Middle frontal gyrus (tissue), 1 donor: ENCODE data around the gene PPIF.

Experiments
- DNase-seq: peaks from one replicate; pipeline ENCODE4 v3.0.0-alpha.2; 2015; ENCODE audit warnings: low spot score; ENCODE audit errors: extremely low spot score

Gene PPIF

DNA sequence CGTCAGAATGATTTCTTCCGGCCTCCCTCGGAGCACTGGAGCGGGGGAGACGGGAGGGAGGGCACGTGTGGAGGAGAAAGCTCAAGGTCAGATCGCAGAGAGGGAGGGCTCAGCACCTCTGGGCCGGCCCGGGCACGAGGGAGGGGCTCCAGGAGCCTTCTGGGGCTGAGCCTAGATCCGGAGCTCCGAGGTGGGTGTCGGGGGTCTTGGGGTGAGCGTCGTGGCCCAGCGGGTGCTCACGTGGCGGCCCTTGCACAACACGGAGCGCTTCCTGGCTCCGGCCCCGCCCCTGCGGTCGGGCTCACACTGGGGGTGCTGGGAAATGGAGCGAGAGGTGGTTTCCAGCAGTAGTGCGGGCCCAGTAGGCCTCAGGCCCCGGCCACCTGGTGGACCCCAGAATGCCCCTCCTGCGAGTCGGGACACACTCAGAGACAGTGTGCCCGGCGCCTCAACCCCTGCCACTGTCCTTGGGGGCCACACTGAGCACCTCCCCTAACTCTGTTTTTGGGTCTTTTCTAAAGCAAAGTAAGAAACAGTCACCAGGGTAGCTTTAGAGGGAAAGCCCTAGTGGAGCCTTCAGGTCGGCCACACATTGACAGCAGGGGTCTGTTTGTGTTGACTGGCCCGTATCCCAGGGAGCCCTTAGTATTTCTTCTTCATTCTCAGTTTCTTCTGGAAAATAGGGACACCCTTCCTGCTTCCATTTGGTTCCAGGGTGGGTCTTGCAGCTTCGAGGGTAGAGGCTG is 798 bp downstream of the PPIF start:
- no peak for DNase-seq

GRCh38 chr10:79348640-79348988 is 1.3 kb downstream of the PPIF start:
- no peak for DNase-seq

GRCh38 chr10:79349072-79349491 is 1.8 kb downstream of the PPIF start:
- DNase-seq: no peak

- no peak for DNase-seq
Measured at GRCh38 chr10:79349766-79350406, 2.6 kb downstream of the PPIF start.

GRCh38 chr10:79350407-79351154 is 3.3 kb downstream of the PPIF start:
- DNase-seq: no peak

GRCh38 chr10:79351332-79351731 is 4.1 kb downstream of the PPIF start:
- DNase-seq: no peak

- DNase-seq: no peak
Measured at GRCh38 chr10:79352035-79352877, 5.0 kb downstream of the PPIF start.

GRCh38 chr10:79353000-79353406 is 5.7 kb downstream of the PPIF start:
- no peak for DNase-seq

- no peak for DNase-seq
Measured at GRCh38 chr10:79353726-79354125, 6.5 kb downstream of the PPIF start.

- no peak for DNase-seq
Measured at GRCh38 chr10:79354141-79354540, 6.9 kb downstream of the PPIF start.

- no peak for DNase-seq
Measured at GRCh38 chr10:79354615-79355014, 7.3 kb downstream of the PPIF start.

GRCh38 chr10:79355420-79356017 is 8.2 kb downstream of the PPIF start:
- no peak for DNase-seq

GRCh38 chr10:79356104-79356503 is 8.8 kb downstream of the PPIF start:
- DNase-seq: no peak

DNA sequence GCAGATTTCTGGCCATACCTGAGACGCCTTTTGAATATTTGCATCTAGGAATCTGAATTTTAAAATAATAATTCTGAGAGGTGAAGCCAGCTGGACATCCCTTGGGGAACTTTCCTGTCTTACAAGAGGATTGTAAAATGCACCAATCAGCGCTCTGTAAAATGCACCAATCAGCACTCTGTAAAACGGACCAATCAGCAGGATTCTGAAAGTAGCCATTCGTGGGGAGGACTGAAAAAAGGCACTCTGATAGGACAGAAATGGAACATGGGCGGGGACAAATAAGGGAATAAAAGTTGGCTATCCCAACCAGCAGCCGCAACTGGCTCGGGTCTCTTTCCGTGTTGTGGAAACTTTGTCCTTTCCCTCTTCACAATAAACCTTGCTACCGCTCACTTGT is 9.9 kb downstream of the PPIF start:
- DNase-seq: no peak

- DNase-seq: no peak
Measured at GRCh38 chr10:79358811-79359210, 11.5 kb downstream of the PPIF start.

DNA sequence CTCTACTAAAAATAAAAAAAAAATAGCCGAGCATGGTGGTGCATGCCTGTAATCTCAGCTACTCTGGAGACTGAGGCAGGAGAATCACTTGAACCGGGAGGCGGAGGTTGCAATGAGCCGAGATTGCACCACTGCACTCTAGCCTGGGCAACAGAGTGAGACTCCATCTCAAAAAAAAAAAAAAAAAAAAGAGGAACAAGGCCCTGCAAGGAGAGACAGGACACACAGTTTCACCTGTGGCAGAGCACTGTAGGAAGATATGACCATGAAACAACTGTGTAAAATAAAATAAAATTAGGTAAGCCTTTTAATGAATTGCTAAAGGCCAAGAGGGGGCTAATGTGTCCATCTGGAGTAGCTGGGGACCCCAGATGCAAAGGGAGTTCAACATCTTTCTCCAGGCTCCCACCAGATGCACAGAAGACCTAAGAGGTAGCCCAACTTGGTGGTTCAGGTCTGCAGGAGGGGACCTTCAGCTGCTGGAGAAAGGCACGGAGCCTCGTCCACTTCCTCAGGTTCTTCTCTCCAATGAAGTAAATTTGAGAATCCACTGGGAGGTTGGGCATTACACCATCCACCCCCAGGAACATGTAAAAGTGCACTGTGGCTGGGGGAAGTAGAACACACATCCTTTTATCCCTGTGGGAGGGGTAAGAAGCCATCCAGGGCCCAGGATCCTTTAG is 12.7 kb downstream of the PPIF start:
- DNase-seq: no peak

GRCh38 chr10:79360499-79361342 is 13.5 kb downstream of the PPIF start:
- DNase-seq: no peak

DNA sequence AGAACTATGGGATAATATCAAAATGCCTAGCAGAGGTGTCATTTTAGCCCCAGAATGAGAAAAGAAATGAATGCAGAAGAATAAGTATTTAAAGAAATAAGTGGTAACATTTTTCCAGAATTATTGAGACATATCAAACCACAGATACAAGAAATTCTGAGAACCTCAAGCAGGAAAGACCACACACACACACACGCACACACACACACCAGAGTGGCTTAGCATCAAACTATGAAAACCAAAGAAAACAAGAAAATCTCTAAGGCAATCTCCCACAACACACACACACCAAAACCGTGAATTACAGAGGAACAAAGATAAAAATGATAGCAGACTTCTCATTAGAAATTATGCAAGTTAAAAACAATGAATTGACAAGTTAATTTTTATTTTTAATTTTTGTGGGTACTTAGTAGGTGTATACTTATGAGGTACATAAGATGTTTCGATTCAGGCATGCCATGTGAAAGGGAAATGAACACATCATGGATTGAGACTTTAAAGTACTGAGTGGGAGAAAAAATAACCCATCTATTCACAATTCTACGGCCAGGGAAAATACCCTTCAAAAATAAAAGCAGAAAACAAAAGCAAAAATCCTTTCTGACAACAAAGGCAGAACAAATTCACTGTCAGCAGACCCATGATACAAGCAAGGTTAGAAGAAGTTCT is 14.6 kb downstream of the PPIF start:
- no peak for DNase-seq
